Kidney (tissue), 14 donors: ENCODE measurements around the gene DGKI. TPM values are rescaled to one million over a fixed set of nuclear protein-coding genes. Genes with fewer than 3 reads are reported as not detected.

Source experiments
- DNase-seq, 5 donors: peaks; one replicate each; pipeline ENCODE4 v3.0.0-alpha.2; 2013 to 2020
- FAIRE-seq: peaks from 2 replicates; lab custom pipeline; 2012; peaks lifted over from hg19 to GRCh38; lab: Jason Lieb, UNC
- H3K27ac ChIP-seq, 2 donors: one replicate each; pipeline ENCODE4 v1.7.0; 2013; ENCODE audit warnings: low read depth in 2 of 2, low read length in 2 of 2, inconsistent platforms in 1 of 2
- H3K27me3 ChIP-seq: one replicate; pipeline ENCODE4 v1.7.1; 2013; ENCODE audit warnings: low read length, inconsistent platforms; ENCODE audit not compliant: control insufficient read depth, insufficient read depth
- H3K36me3 ChIP-seq, 3 donors: one replicate each; pipeline versions ENCODE4 v1.7.0 to v1.7.1; 2013; ENCODE audit warnings: low read length in 3 of 3, control low read depth in 1 of 3, inconsistent platforms in 1 of 3; ENCODE audit not compliant: insufficient read depth in 3 of 3, control insufficient read depth in 2 of 3
- H3K4me1 ChIP-seq, 3 donors: one replicate each; pipeline versions ENCODE4 v1.7.0 to v1.7.1; 2013; ENCODE audit warnings: low read length in 3 of 3, inconsistent platforms in 1 of 3, low read depth in 1 of 3; ENCODE audit not compliant: control insufficient read depth in 2 of 3, insufficient read depth in 2 of 3
- H3K4me3 ChIP-seq, 3 donors: one replicate each; pipeline versions ENCODE4 v1.7.0 to v1.8.1; 2013; ENCODE audit warnings: low read length in 3 of 3, control low read depth in 1 of 3, inconsistent platforms in 1 of 3
- H3K9ac ChIP-seq, 3 donors: one replicate each; pipeline versions ENCODE4 v1.7.0 to v1.7.1; 2013; ENCODE audit warnings: low read length in 3 of 3, control low read depth in 1 of 3, inconsistent platforms in 1 of 3
- H3K9me3 ChIP-seq, 3 donors: one replicate each; pipeline versions ENCODE4 v1.7.0 to v1.7.1; 2013; ENCODE audit warnings: low read length in 3 of 3, control low read depth in 1 of 3, inconsistent platforms in 1 of 3; ENCODE audit not compliant: control insufficient read depth in 2 of 3, insufficient read depth in 1 of 3
- CTCF ChIP-seq: IDR thresholded peaks from 3 replicates; pipeline ENCODE4 v1.5.1; 2012; ENCODE audit warnings: mild to moderate bottlenecking, moderate library complexity, borderline replicate concordance; ENCODE audit not compliant: insufficient read depth; ENCODE audit errors: extremely low read depth
- intact Hi-C: fragments of 100-400 bp; cut with DNase I; formaldehyde crosslinking; loops from one replicate; pipeline ENCODE4 v1.11.1; 2022
- polyA plus RNA-seq: library from polyadenylated mRNA; stranded (reverse); fragments of 350-450 nt; fragmentation: Illumina TruSeq; extraction: RNeasy Lipid Tissue Mini Kit (QIAGEN cat#74804); gene quantifications from one replicate; pipeline ENCODE4 v1.2.3, GENCODE V29; 2014; ENCODE audit warnings: low read depth, low replicate concordance; ENCODE audit not compliant: insufficient read depth
- total RNA-seq: library from RNA; stranded (reverse); fragmentation: NEBNext Ultra II Directional; extraction: Animal tissue kit (Norgen Biotek cat#: 25700); gene quantifications from one replicate; pipeline ENCODE4 v1.2.1, GENCODE V29; 2021
- donor health status: control.
- donor health status: control.
- donor health status: control.
- donor health status: control.
- donor health status: control.
- donor health status: DM: yes; HTN: yes; CAD: no.
- donor health status: Normal renal cell carcinoma (clear cell type).

The DGKI gene
- total and polyA plus RNA-seq, 2 donors from 2014 or later, result 1.3 to 2.5 TPM

- FAIRE-seq (no peak), DNase-seq (no peak)
- intact Hi-C loops, result no loop called here
- H3K9me3 ChIP-seq, result no peaks in the 10 kb centered on the region
- H3K4me3 ChIP-seq, result no peak overlapping the region
- H3K9ac ChIP-seq, result no peak overlapping the region
- H3K4me1 ChIP-seq, result no peaks in the 10 kb centered on the region
- H3K36me3 ChIP-seq, result no peaks in the 10 kb centered on the region
- H3K27me3 ChIP-seq, result no peaks in the 10 kb centered on the region
- TF ChIP-seq CTCF, result no peak
- no peak overlapping the region for H3K27ac ChIP-seq
Measured at GRCh38 chr7:137462847-137463246, 383.9 kb downstream of the DGKI start.

GRCh38 chr7:137462074-137462715 is 384.6 kb downstream of the DGKI start:
- H3K27me3 ChIP-seq, result no peaks in the 10 kb centered on the region
- TF ChIP-seq CTCF, result no peak
- H3K4me3 ChIP-seq, result no peak overlapping the region
- DNase-seq (no peak), FAIRE-seq (no peak)
- no peak overlapping the region for H3K9ac ChIP-seq
- no peaks in the 10 kb centered on the region for H3K9me3 ChIP-seq
- no peaks in the 10 kb centered on the region for H3K4me1 ChIP-seq
- H3K36me3 ChIP-seq, result no peaks in the 10 kb centered on the region
- no peak overlapping the region for H3K27ac ChIP-seq
- intact Hi-C loops, result no loop called here

- no peaks in the 10 kb centered on the region for H3K36me3 ChIP-seq
- no peak overlapping the region for H3K9ac ChIP-seq
- no peak for DNase-seq
- no peaks in the 10 kb centered on the region for H3K4me1 ChIP-seq
- H3K9me3 ChIP-seq, result no peaks in the 10 kb centered on the region
- no peak overlapping the region for H3K27ac ChIP-seq
- intact Hi-C loops, result no loop called here
- no peak for FAIRE-seq
- no peak for TF ChIP-seq CTCF
- H3K27me3 ChIP-seq, result no peaks in the 10 kb centered on the region
- H3K4me3 ChIP-seq, result no peak overlapping the region
Measured at GRCh38 chr7:137458399-137458798, 388.4 kb downstream of the DGKI start.

- TF ChIP-seq CTCF, result no peak
- Histone ChIP-seq H3K9ac (no peak overlapping the region), H3K36me3 (no peaks in the 10 kb centered on the region), H3K4me3 (no peak overlapping the region), H3K9me3 (no peaks in the 10 kb centered on the region), H3K27me3 (no peaks in the 10 kb centered on the region), H3K27ac (peak overlapping the region in 1 of 2 donors; percentile 45), H3K4me1 (no peaks in the 10 kb centered on the region)
- intact Hi-C loops, result no loop called here
- FAIRE-seq (no peak), DNase-seq (peak in 2 of 5 donors; percentile 25 to 74)
Measured at GRCh38 chr7:137454767-137455166, 392.0 kb downstream of the DGKI start.
